Measurements from ENCODE around the gene LCN12. TPM values are rescaled to one million over a fixed set of nuclear protein-coding genes. Genes with fewer than 3 reads are reported as not detected.

The LCN12 gene
- total RNA-seq, 1 donor = not detected

- H3K9me3 ChIP-seq (ENCODE audit: low read depth, low read length) = no peaks in the 10 kb centered on the region
- H3K4me1 ChIP-seq (ENCODE audit: insufficient read depth, low read length) = peaks cover 9% of the 10 kb centered on the region
- H3K4me3 ChIP-seq (ENCODE audit: low read length) = no peak overlapping the region
- H3K27me3 ChIP-seq (ENCODE audit: insufficient read depth, low read length) = no peaks in the 10 kb centered on the region
These were observed 12.6 kb upstream of the LCN12 start for GRCh38 chr9:136939431-136939995.

DNA sequence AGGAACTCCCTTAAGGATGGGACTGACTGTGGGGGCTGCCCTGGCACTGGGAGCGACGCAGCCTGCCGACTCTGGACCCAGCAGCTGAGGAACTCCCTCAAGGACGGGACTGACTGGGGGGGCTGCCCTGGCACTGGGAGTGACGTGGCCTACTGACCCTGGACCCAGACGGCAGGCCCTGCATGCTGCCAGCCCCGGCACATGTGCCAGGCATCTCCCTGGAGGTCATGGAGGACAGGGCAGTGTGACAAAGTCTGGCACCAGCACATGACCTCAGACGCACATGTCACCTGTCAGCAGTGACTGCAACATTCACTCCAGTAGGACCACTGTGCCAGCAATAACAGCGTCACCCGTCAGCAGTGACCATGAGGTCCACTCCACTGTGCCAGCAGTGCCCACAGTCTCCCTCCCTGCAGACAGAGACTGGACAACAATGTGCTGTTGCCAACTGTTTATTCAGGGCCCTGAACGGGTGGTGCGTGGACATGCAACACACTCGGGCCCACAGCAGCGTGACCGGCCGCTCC lies 12.0 kb upstream of the LCN12 start:
- peaks cover 13% of the 10 kb centered on the region for H3K4me1 ChIP-seq (ENCODE audit: insufficient read depth, low read length)
- H3K4me3 ChIP-seq (ENCODE audit: low read length) = no peak overlapping the region
- no peaks in the 10 kb centered on the region for H3K27me3 ChIP-seq (ENCODE audit: insufficient read depth, low read length)
- no peaks in the 10 kb centered on the region for H3K9me3 ChIP-seq (ENCODE audit: low read depth, low read length)

DNA sequence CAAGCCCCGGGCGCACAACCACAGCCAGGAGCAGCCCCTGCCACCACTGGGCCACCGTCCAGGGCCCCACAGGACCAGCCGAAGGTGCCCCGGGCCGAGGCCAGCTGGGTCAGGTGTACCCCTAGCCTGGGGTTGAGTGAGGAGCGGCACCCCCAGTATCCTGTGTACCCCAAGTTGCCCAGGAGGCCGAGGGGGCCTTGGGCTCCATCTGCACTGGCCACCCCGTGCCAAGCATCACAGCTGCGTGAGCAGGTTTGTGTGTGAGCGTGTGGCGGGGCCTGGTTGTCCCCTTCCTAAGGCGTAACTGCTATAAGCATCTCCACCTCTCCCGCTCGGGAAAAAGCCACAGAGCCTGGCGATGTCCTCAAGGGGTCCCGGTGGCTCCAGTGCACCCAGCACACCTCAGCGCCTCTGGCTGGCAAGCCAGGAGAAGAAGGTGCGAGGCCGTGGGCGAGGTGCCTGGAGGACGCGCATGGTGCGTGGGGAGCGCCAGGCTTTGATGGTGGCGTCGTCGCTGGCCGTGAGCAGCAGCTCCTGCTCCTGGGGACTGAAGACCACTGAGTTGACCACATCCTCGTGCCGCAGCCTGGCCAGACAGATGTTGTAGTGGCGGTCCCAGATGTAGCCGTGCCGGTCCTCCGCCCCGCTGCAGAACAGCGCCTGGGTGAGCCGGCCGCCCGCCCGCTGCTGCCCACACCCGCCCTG lies 11.4 kb upstream of the LCN12 start:
- no peaks in the 10 kb centered on the region for H3K9me3 ChIP-seq (ENCODE audit: low read depth, low read length)
- H3K27me3 ChIP-seq (ENCODE audit: insufficient read depth, low read length) = no peaks in the 10 kb centered on the region
- peaks cover 15% of the 10 kb centered on the region for H3K4me1 ChIP-seq (ENCODE audit: insufficient read depth, low read length)
- no peak overlapping the region for H3K4me3 ChIP-seq (ENCODE audit: low read length)

DNA sequence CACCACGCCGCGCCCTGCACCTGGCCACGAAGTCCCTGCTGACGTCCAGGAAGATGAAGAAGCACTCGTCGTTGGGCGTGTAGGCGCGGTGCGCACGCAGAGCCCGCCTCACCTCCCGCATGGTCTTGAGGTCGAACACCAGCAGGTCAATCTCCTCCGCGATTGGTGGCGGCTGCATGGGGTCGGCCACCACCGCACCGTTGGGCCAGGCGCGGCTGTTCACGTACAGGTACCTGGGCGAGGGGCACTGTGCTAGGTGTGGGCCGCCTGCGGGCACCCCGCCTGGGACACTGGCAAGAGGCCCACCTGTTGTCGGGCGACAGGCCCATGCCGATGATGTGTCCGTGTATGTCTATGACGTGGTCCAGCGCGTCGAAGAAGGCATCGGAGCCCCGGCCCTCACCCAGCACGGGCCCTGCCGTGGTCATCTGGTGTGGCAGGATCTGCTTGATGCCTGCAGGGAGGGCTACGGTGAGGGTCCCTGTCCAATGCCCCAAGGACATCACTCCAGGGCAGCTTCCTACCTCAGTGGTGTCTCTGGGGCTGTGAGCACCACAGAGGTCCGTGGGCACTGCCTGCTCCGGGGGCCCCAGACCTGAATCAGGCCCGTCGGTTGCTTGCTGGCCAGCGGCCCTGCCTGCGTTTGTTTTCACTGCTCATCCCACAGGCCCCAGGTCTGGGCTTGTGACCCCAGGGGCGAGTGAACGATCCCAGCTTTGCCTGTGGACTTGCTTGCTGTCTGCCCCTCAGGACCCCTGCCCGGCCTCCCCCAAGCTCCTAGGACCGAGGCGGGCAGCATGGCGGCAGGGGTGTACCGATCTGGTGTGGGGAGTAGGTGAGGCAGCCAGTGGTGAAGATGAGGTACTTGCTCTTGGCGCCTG lies 10.6 kb upstream of the LCN12 start:
- Histone ChIP-seq H3K9me3 (ENCODE audit: low read depth, low read length) (no peaks in the 10 kb centered on the region), H3K27me3 (ENCODE audit: insufficient read depth, low read length) (no peaks in the 10 kb centered on the region), H3K4me1 (ENCODE audit: insufficient read depth, low read length) (peaks cover 15% of the 10 kb centered on the region), H3K4me3 (ENCODE audit: low read length) (no peak overlapping the region)

DNA sequence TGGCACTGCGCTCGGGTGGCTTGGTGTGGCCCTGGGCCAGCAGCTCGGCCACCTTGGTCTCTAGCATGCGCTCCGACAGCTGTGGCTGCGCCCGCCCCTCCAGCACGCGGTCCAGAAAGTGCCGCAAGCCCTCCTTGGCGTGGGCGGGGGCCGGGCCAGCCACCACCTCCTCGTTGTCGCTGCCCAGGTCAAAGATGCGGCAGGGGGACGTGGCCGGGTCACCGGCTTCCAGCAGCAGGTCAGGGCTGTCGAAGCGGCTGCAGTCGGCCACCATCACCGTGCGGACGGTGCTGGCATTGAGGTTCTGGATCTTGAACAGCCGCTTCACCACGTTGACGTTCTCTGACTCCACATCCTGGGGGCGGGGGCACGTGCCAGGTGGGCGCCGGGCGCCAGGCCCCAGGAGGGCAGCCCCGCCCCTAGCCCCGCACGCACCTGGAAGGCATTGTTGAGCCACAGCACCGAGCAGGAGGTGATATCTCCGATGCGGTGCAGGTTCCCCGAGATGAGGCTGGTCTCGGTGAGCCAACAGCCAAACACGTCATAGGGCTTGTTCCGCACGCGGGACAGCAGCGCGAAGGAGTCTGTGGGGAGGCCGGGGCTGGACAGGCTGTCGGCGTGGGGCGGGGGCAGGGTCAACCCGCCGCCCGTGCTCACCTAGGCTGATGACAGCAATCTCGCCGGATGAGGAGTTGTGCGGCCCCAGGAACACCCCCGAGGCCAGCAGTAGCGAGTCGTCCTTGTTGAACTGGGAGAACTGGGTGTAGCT lies 9.8 kb upstream of the LCN12 start:
- Histone ChIP-seq H3K9me3 (ENCODE audit: low read depth, low read length) (no peaks in the 10 kb centered on the region), H3K27me3 (ENCODE audit: insufficient read depth, low read length) (no peaks in the 10 kb centered on the region), H3K4me1 (ENCODE audit: insufficient read depth, low read length) (peaks cover 15% of the 10 kb centered on the region), H3K4me3 (ENCODE audit: low read length) (no peak overlapping the region)

GRCh38 chr9:136942881-136943230 lies 9.2 kb upstream of the LCN12 start:
- Histone ChIP-seq H3K4me3 (ENCODE audit: low read length) (no peak overlapping the region), H3K27me3 (ENCODE audit: insufficient read depth, low read length) (no peaks in the 10 kb centered on the region), H3K4me1 (ENCODE audit: insufficient read depth, low read length) (peaks cover 15% of the 10 kb centered on the region), H3K9me3 (ENCODE audit: low read depth, low read length) (no peaks in the 10 kb centered on the region)

DNA sequence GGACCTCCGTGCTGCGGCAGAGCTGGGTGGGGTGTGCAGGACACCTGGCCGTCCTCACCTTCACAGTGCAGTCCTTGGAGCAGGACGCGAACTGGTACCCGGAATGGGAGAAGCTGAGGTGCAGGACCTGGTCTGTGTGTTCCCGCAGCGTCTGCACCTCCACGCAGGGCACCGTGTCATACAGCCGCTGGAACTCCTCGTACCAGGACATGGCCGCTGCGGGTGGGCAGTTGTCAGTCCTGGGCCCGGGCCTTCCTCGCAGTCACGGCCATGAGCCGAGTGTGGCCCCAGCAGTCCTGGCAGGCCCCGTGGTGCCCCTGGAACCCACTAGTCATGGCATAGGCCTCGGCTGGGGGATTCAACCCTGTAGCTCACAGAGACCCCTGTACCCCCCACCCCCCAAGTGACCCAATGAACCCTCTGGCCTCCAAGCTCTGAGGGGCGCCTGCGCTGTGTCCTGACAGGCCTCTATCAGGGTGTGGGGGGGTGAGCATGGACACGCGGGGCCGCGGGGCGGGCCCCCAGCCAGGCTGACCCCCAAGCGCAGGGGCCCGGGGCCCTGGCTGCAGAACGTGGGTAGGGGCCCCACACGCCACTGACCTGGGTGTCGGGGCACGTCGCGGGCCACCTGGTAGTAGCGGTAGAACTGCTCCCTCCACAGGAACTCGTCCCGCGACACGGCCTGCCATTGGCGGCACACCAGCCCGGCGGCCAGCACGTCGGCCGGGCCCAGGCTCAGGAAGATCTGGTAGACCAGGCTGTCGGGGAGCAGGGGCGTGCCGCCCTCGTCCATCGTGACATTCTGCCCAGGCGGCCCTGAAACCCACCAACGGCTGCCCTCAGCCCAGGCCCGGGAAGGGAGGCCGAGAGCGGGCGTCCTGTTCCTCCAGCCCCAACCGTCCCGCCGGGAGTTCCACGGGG lies 8.5 kb upstream of the LCN12 start:
- H3K27me3 ChIP-seq (ENCODE audit: insufficient read depth, low read length) = no peaks in the 10 kb centered on the region
- peak overlapping the region; percentile 79 for H3K4me3 ChIP-seq (ENCODE audit: low read length)
- H3K9me3 ChIP-seq (ENCODE audit: low read depth, low read length) = no peaks in the 10 kb centered on the region
- H3K4me1 ChIP-seq (ENCODE audit: insufficient read depth, low read length) = peaks cover 20% of the 10 kb centered on the region

DNA sequence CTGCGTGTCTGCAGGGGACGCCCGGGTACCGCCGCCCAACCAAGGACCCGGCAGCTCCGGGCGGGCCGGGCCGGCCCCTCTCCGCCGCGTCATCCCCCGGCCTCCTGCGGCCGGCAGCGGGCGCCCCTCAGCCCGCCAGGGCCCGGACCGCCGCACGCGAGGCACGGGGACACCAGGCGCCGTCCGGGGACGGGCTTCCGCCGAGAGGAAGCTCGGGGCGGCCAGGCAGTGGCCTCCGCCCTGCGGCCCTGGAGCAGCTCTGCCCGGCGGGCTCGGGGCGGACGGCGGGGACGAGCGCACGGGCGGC lies 7.9 kb upstream of the LCN12 start:
- Histone ChIP-seq H3K27me3 (ENCODE audit: insufficient read depth, low read length) (no peaks in the 10 kb centered on the region), H3K9me3 (ENCODE audit: low read depth, low read length) (no peaks in the 10 kb centered on the region), H3K4me3 (ENCODE audit: low read length) (peak overlapping the region; percentile 79), H3K4me1 (ENCODE audit: insufficient read depth, low read length) (peaks cover 24% of the 10 kb centered on the region)

GRCh38 chr9:136944519-136945332 lies 7.3 kb upstream of the LCN12 start, which contains the start of the genes C8G and FBXW5:
C8G (plus strand) TSS chr9:136945243; CDS start chr9:136945321, 78 bp downstream.
FBXW5 (minus strand) TSS chr9:136944738; CDS start chr9:136944083, 655 bp downstream.
- Histone ChIP-seq H3K4me3 (ENCODE audit: low read length) (peak within 1 kb of the TSS; percentile 79), H3K9me3 (ENCODE audit: low read depth, low read length) (no peaks in the 10 kb centered on the region), H3K27me3 (ENCODE audit: insufficient read depth, low read length) (no peaks in the 10 kb centered on the region), H3K4me1 (ENCODE audit: insufficient read depth, low read length) (peaks cover 25% of the 10 kb centered on the region)

DNA sequence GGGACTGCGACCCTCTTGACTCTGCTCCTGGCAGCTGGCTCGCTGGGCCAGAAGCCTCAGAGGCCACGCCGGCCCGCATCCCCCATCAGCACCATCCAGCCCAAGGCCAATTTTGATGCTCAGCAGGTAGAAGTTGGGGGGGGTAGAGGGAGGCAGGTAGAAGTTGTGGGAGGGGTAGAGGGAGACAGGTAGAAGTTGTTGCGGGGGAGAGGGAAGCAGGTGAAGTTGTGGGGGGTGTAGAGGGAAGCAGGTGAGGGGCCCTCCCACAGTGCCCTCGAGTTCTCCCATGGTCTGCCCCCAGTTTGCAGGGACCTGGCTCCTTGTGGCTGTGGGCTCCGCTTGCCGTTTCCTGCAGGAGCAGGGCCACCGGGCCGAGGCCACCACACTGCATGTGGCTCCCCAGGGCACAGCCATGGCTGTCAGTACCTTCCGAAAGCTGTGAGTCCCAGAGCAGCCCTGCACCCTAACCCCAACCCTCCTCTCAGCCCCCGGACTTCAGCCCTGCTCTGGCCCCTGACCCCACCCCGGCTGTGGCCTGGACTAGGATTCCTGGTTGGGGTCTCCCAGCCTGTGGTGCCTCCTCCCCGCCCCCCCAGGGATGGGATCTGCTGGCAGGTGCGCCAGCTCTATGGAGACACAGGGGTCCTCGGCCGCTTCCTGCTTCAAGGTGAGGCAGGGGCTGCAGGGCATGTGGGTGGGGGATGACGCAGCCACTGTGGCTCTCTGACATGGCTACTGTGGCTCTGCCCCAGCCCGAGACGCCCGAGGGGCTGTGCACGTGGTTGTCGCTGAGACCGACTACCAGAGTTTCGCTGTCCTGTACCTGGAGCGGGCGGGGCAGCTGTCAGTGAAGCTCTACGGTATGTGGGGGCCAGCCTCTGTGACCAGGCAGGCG lies 6.5 kb upstream of the LCN12 start:
- Histone ChIP-seq H3K27me3 (ENCODE audit: insufficient read depth, low read length) (no peaks in the 10 kb centered on the region), H3K4me1 (ENCODE audit: insufficient read depth, low read length) (peaks cover 31% of the 10 kb centered on the region), H3K4me3 (ENCODE audit: low read length) (no peak overlapping the region), H3K9me3 (ENCODE audit: low read depth, low read length) (no peaks in the 10 kb centered on the region)

- Histone ChIP-seq H3K9me3 (ENCODE audit: low read depth, low read length) (no peaks in the 10 kb centered on the region), H3K4me1 (ENCODE audit: insufficient read depth, low read length) (peaks cover 35% of the 10 kb centered on the region), H3K4me3 (ENCODE audit: low read length) (no peak overlapping the region), H3K27me3 (ENCODE audit: insufficient read depth, low read length) (no peaks in the 10 kb centered on the region)
These were observed 5.6 kb upstream of the LCN12 start for GRCh38 chr9:136946228-136947027.
